GM12801 (cell line): Measurements from ENCODE around the gene TBC1D1.

Source experiments
- CTCF ChIP-seq: IDR thresholded peaks from one replicate; pipeline ENCODE4 v1.5.1; 2011; ENCODE audit warnings: control low read depth; ENCODE audit not compliant: insufficient read length; ENCODE audit errors: extremely low read depth

Gene TBC1D1

GRCh38 chr4:37988670-37989069 is 97.8 kb downstream of the TBC1D1 start:
- no peak for TF ChIP-seq CTCF

- no peak for TF ChIP-seq CTCF
Observed at GRCh38 chr4:37989398-37990260, 98.7 kb downstream of the TBC1D1 start.

GRCh38 chr4:37990731-37991245 is 99.9 kb downstream of the TBC1D1 start:
- TF ChIP-seq CTCF: no peak

GRCh38 chr4:37991623-37992410 is 100.9 kb downstream of the TBC1D1 start:
- TF ChIP-seq CTCF: no peak

GRCh38 chr4:37993806-37994205 is 102.9 kb downstream of the TBC1D1 start:
- TF ChIP-seq CTCF: no peak

- no peak for TF ChIP-seq CTCF
Observed at GRCh38 chr4:37994569-37994968, 103.7 kb downstream of the TBC1D1 start.

GRCh38 chr4:37995299-37995821 is 104.5 kb downstream of the TBC1D1 start:
- no peak for TF ChIP-seq CTCF
